PC-9 (cell line): Measurements from ENCODE around the gene JAML.

Experiments used
- CTCF ChIP-seq: fragments of 200-600 bp; sonication (generic); conservative IDR thresholded peaks from 2 replicates; pipeline ENCODE4 v1.6.1; 2017; ENCODE audit warnings: mixed run types, antibody characterized with exemption, mild to moderate bottlenecking, moderate library complexity
- EZH2 ChIP-seq: fragments of 200-600 bp; sonication (generic); IDR thresholded peaks from 2 replicates; pipeline ENCODE4 v1.8.0; 2017; ENCODE audit warnings: antibody characterized with exemption, low read depth

- TF ChIP-seq CTCF (no peak), EZH2 (no peak)
These were observed 49.4 kb upstream of the JAML start for GRCh38 chr11:118274186-118274585.
